Heart left ventricle (tissue), 16 donors: ENCODE measurements around the gene SLC52A3. TPM values are rescaled to one million over a fixed set of nuclear protein-coding genes. Genes with fewer than 3 reads are reported as not detected.

Experiments
- ATAC-seq, 4 donors: fragments of 200-7000 bp; cut with Tn5 transposase; one replicate each; pipeline ENCODE4 v1.9.1; 2020 to 2022; ENCODE audit warnings: moderate library complexity in 4 of 4, mild to moderate bottlenecking in 3 of 4, moderate number of reproducible peaks in 1 of 4
- DNase-seq, 5 donors: peaks; one replicate each; pipeline ENCODE4 v3.0.0-alpha.2; 2020
- H3K27ac ChIP-seq, 12 donors: fragments of 200-600 bp; sonication (generic) in 4 of 12; one replicate each; pipeline versions ENCODE4 v1.5.0 to v1.8.0; 2016 to 2022; ENCODE audit warnings: mild to moderate bottlenecking in 2 of 12
- H3K27me3 ChIP-seq, 9 donors: fragments of 200-600 bp; sonication (generic) in 2 of 9; one replicate each; pipeline versions ENCODE4 v1.5.1 to v1.8.0; 2016 to 2022; ENCODE audit warnings: mild to moderate bottlenecking in 3 of 9
- H3K36me3 ChIP-seq, 9 donors: fragments of 200-600 bp; sonication (generic) in 2 of 9; one replicate each; pipeline versions ENCODE4 v1.5.0 to v1.8.0; 2018 to 2022; ENCODE audit warnings: mild to moderate bottlenecking in 2 of 9
- H3K4me1 ChIP-seq, 12 donors: fragments of 200-600 bp; sonication (generic) in 4 of 12; one replicate each; pipeline versions ENCODE4 v1.5.0 to v1.8.0; 2016 to 2022; ENCODE audit warnings: mild to moderate bottlenecking in 3 of 12
- H3K4me3 ChIP-seq, 12 donors: fragments of 200-600 bp; sonication (generic) in 4 of 12; one replicate each; pipeline versions ENCODE4 v1.5.0 to v1.8.0; 2017 to 2022; ENCODE audit warnings: mild to moderate bottlenecking in 9 of 12, moderate library complexity in 4 of 12
- H3K9me3 ChIP-seq, 12 donors: fragments of 200-600 bp; sonication (generic) in 4 of 12; one replicate each; pipeline versions ENCODE4 v1.5.0 to v1.8.0; 2016 to 2022; ENCODE audit warnings: mild to moderate bottlenecking in 1 of 12
- POLR2A ChIP-seq, 2 donors: fragments of 450-650 bp; IDR thresholded peaks; one replicate each; pipeline ENCODE4 v1.6.1; 2017; ENCODE audit warnings: antibody characterized with exemption in 2 of 2, mild to moderate bottlenecking in 2 of 2, moderate library complexity in 2 of 2
- WGBS, 4 donors: extraction: QIAGEN DNeasy Blood & Tissue Kit in 2 of 4; methylation state at CpG; one replicate each; pipeline versions ENCODE4 v1.1.5 to v1.1.7; 2013 to 2018; 5-methylcytosine and 5-hydroxymethylcytosine counted together
- intact Hi-C, 10 donors: fragments of 100-400 bp; cut with DNase I; formaldehyde crosslinking; loops; one replicate each; pipeline versions ENCODE4 v1.11.1 to v1.14.2; 2022
- polyA plus RNA-seq, 2 donors: library from polyadenylated mRNA; stranded (reverse); fragments of 200-250 nt; gene quantifications; one replicate each; pipeline ENCODE4 v1.2.3, GENCODE V29; 2013
- total RNA-seq, 9 donors: library from RNA; depleted of rRNA in 2 of 9; stranded (reverse); fragments of >200 nt in 2 of 9; fragmentation: NEBNext Ultra II Directional in 3 of 9; extraction: Animal tissue kit (Norgen Biotek cat#: 25700) in 3 of 9; gene quantifications; one replicate each; pipeline versions ENCODE4 v1.1.0 to v1.2.4, GENCODE V29; 2016 to 2023
- TF ChIP-seq, protein P1 (sequence below), 12 donors: fragments of 200-600 bp; sonication (generic) in 4 of 12; IDR thresholded peaks; one replicate each; pipeline versions ENCODE4 v1.5.0 to v1.8.0; 2018 to 2022; ENCODE audit warnings: antibody characterized with exemption in 12 of 12, mild to moderate bottlenecking in 5 of 12
- donor health status: ischemic (EF 13 %, LVEDD 7.1; RV severe dilation, severe dysfunction).
- donor health status: healthy with polysubstance abuse.
- donor health status: DM: no; HTN: yes; CAD: no.
- donor health status: DM: no; HTN: no; CAD: no.
- donor health status: ischemic (EF 25% LVEDD 6.9; RV normal size, moderate dysfunction).
- donor health status: ischemic (EF 25% LVEDD 5.7; RV mildly dilated, moderate dysfunction).
- donor health status: healthy.
- donor health status: DM: yes; HTN: yes; CAD: no.
- donor health status: ischemic (EF 35%, LVEDD 5.7; RV mildly dilated, moderate dysfunction).
- donor health status: nonischemic (EF 11% LVEDD 7.7; RV severe dilation, severe dysfunction).
- donor health status: DM: yes; HTN: yes; CAD: no.
- donor health status: PGD.
- donor health status: ischemic (EF 29% LVEDD 5.4; RV normal size, mild dysfunction).
- donor health status: nonischemic (EF 23%, LVEDD 6.1; RV moderate dilation, normal function).

SLC52A3 gene
- total and polyA plus RNA-seq, 11 donors = 1.4 to 18.6 (median 2.8) TPM

DNA sequence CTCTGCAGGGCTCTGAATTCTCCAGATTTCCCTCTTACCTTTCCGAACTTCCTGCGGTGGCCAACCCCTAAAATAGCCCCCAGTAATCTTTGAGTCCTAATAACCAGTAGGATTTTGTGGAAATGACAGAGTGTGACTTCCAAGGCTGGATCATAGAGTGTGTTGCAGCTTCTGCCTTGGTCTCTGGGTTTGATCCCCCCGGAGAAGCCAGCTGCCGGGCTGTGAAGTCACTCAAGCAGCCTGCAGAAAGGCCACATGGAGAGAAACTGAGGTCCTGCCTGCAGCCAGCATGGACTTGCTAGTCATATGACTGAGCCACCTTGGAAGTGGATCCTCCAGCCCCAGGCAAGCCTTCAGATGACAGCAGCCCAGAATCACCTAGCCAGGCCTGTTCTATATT is 46.4 kb downstream of the SLC52A3 start:
- ATAC-seq (no peak), DNase-seq (no peak)
- Histone ChIP-seq H3K9me3 (peaks cover 0 to 3% (median 0%) of the 10 kb centered on the region in 12 donors), H3K27me3 (peaks cover 0 to 21% (median 0%) of the 10 kb centered on the region in 9 donors), H3K4me1 (peaks cover 0 to 3% (median 0%) of the 10 kb centered on the region in 12 donors), H3K27ac (no peak overlapping the region), H3K36me3 (no peaks in the 10 kb centered on the region), H3K4me3 (no peak overlapping the region)
- intact Hi-C loops = loop anchor here in 1 of 10 donors (10.0 kb wide), 1 partner anchor 67 kb away; the partner anchor contains the start of gene SRXN1
- WGBS, 4 donors = 89 to 96% (median 93%) methylated on average over 3 to 4 of the region's 4 CpGs
- TF ChIP-seq, protein P1, sequence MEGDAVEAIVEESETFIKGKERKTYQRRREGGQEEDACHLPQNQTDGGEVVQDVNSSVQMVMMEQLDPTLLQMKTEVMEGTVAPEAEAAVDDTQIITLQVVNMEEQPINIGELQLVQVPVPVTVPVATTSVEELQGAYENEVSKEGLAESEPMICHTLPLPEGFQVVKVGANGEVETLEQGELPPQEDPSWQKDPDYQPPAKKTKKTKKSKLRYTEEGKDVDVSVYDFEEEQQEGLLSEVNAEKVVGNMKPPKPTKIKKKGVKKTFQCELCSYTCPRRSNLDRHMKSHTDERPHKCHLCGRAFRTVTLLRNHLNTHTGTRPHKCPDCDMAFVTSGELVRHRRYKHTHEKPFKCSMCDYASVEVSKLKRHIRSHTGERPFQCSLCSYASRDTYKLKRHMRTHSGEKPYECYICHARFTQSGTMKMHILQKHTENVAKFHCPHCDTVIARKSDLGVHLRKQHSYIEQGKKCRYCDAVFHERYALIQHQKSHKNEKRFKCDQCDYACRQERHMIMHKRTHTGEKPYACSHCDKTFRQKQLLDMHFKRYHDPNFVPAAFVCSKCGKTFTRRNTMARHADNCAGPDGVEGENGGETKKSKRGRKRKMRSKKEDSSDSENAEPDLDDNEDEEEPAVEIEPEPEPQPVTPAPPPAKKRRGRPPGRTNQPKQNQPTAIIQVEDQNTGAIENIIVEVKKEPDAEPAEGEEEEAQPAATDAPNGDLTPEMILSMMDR (IDR thresholded peaks at IDR 0.05) = no peak
- TF ChIP-seq POLR2A (IDR thresholded peaks at IDR 0.05) = no peak

DNA sequence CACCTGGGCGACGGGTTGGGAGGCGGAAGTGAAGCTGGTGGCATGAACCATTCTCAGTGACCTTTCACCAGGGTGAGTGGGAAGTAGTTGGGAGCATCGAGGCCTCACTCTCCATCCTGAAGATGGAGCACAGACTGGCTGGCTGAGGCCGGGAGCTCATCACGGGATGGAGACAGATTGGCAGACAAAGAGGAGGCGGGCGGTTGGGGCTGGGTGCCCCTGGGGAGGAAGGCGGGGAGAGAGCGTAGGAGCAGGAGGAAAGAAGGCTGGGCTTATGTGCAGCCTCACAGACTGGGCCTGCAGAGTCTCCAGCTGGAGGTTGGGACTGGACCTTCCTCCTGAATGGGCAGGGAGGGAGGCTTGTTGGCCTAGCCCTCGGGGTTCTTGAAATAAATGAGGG is 48.5 kb downstream of the SLC52A3 start:
- no peaks in the 10 kb centered on the region for H3K36me3 ChIP-seq
- ATAC-seq = no peak
- peaks cover 0 to 3% (median 0%) of the 10 kb centered on the region in 12 donors for H3K9me3 ChIP-seq
- 58 to 79% (median 65%) methylated on average over 11 of the region's 11 CpGs for WGBS, 4 donors
- intact Hi-C loops = loop anchor here in 1 of 10 donors (10.0 kb wide), 1 partner anchor 65 kb away; the partner anchor contains the start of gene SRXN1
- peaks cover 0 to 8% (median 0%) of the 10 kb centered on the region in 9 donors for H3K27me3 ChIP-seq
- H3K4me3 ChIP-seq = no peak overlapping the region
- TF ChIP-seq, protein P1 (IDR thresholded peaks at IDR 0.05) = no peak
- TF ChIP-seq POLR2A (IDR thresholded peaks at IDR 0.05) = no peak
- no peak overlapping the region for H3K27ac ChIP-seq
- no peak for DNase-seq
- H3K4me1 ChIP-seq = peaks cover 0 to 3% (median 0%) of the 10 kb centered on the region in 12 donors

DNA sequence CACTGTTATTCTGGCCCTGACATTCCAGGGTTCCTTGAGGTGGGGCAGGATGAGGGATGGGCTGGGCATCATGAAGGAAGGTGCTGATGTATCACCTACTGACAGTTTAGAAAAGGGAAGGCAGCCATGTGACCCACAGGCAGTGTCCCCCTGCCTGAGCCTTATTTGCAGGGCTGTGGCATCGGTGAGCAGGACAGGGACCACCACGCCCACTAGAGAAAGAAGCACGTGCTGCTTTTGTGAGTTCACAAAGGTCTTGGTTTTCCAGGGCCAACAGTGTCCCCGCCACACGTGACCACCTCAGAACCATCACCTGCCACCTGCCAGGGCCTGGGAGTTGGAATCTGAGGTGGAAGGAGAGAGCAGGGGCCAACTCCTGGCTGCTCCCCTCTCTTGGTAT is 49.2 kb downstream of the SLC52A3 start:
- no peaks in the 10 kb centered on the region for H3K36me3 ChIP-seq
- no peak for ATAC-seq
- WGBS, 4 donors = 82 to 93% (median 87%) methylated on average over 5 of the region's 5 CpGs
- DNase-seq = no peak
- intact Hi-C loops = no loop called here
- H3K9me3 ChIP-seq = peaks cover 0 to 10% (median under 1%) of the 10 kb centered on the region in 12 donors
- TF ChIP-seq, protein P1 (IDR thresholded peaks at IDR 0.05) = no peak
- no peak for TF ChIP-seq POLR2A (IDR thresholded peaks at IDR 0.05)
- H3K4me3 ChIP-seq = no peak overlapping the region
- no peak overlapping the region for H3K27ac ChIP-seq
- H3K4me1 ChIP-seq = peaks cover 0 to 2% (median 0%) of the 10 kb centered on the region in 12 donors
- H3K27me3 ChIP-seq = peaks cover 0 to 6% (median 0%) of the 10 kb centered on the region in 9 donors

DNA sequence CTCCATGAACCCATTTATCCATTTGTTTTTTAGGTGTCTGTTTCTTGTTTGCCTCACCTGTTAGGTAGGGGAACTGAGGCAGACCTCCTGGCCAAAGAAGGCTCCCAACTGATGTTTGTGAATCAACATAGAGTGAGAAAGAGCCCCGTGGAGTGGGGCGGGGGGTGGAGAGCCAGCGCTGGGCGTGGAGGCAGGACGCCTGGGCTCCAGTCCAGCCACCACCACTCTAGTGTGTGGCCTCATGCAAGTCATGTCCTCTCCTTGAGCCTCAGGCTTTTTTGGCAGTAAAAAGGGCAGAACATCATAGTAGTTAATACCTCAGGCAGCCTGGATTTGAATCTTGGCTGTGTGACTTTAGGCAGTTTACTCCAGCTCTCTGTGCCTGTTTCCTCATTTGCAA is 50.5 kb downstream of the SLC52A3 start:
- peaks cover 0 to 23% (median 7%) of the 10 kb centered on the region in 12 donors for H3K9me3 ChIP-seq
- 40 to 64% (median 52%) methylated on average over 4 to 5 of the region's 5 CpGs for WGBS, 4 donors
- no peaks in the 10 kb centered on the region for H3K4me1 ChIP-seq
- TF ChIP-seq POLR2A (IDR thresholded peaks at IDR 0.05) = no peak
- TF ChIP-seq, protein P1 (IDR thresholded peaks at IDR 0.05) = no peak
- H3K27me3 ChIP-seq = peaks cover 0 to 6% (median 0%) of the 10 kb centered on the region in 9 donors
- DNase-seq = no peak
- intact Hi-C loops = no loop called here
- no peak overlapping the region for H3K4me3 ChIP-seq
- no peak for ATAC-seq
- no peaks in the 10 kb centered on the region for H3K36me3 ChIP-seq
- no peak overlapping the region for H3K27ac ChIP-seq
